NCI-H345 treated with DMSO at 0.1 percent for 48 hours (cell line): ENCODE data around the gene RFTN1.
"Not testable (repeated sequence)": the region's sequence is repeated elsewhere in the genome, so short reads cannot be mapped to it uniquely, and the experiment has no call there.

ENCODE experiments used
- DNase-seq: peaks from one replicate; lab custom pipeline; 2025; ENCODE audit not compliant: unreplicated experiment; lab: John Stamatoyannopoulos, UW

RFTN1 gene

GRCh38 chr3:16311960-16312451 is 201.5 kb downstream of the RFTN1 start:
- no peak for DNase-seq

GRCh38 chr3:16310486-16310885 is 203.0 kb downstream of the RFTN1 start:
- not testable (repeated sequence) for DNase-seq

GRCh38 chr3:16309558-16309957 is 203.9 kb downstream of the RFTN1 start:
- DNase-seq = no peak

GRCh38 chr3:16308727-16309126 is 204.8 kb downstream of the RFTN1 start:
- no peak for DNase-seq

GRCh38 chr3:16307832-16308531 is 205.5 kb downstream of the RFTN1 start:
- DNase-seq = no peak

- DNase-seq = no peak
Measured at GRCh38 chr3:16305111-16305541, 208.4 kb downstream of the RFTN1 start.

- no peak for DNase-seq
Measured at GRCh38 chr3:16304061-16305010, 209.2 kb downstream of the RFTN1 start.

- DNase-seq = no peak
Measured at GRCh38 chr3:16303037-16303575, 210.4 kb downstream of the RFTN1 start.

- DNase-seq = no peak
Measured at GRCh38 chr3:16302082-16302631, 211.3 kb downstream of the RFTN1 start.

GRCh38 chr3:16301507-16301906 is 212.0 kb downstream of the RFTN1 start:
- DNase-seq = no peak

- DNase-seq = no peak
Measured at GRCh38 chr3:16300881-16301359, 212.6 kb downstream of the RFTN1 start.

GRCh38 chr3:16300307-16300706 is 213.2 kb downstream of the RFTN1 start:
- no peak for DNase-seq

GRCh38 chr3:16299746-16300145 is 213.8 kb downstream of the RFTN1 start:
- no peak for DNase-seq

- no peak for DNase-seq
Measured at GRCh38 chr3:16298891-16299290, 214.6 kb downstream of the RFTN1 start.

GRCh38 chr3:16297997-16298885 is 215.3 kb downstream of the RFTN1 start:
- DNase-seq = no peak

- no peak for DNase-seq
Measured at GRCh38 chr3:16295298-16295890, 218.1 kb downstream of the RFTN1 start.

- DNase-seq = no peak
Measured at GRCh38 chr3:16294844-16295243, 218.7 kb downstream of the RFTN1 start.

GRCh38 chr3:16290827-16291196 is 222.7 kb downstream of the RFTN1 start:
- DNase-seq = no peak

GRCh38 chr3:16290007-16290826 is 223.3 kb downstream of the RFTN1 start:
- DNase-seq = peak; percentile 16
